K562 (cell line): ENCODE data around the gene ASPDH. TPM values are rescaled to one million over a fixed set of nuclear protein-coding genes. Genes with fewer than 3 reads are reported as not detected.
A peak's percentile ranks its signal among the peaks of the same experiment; 100 is the strongest.

Source experiments
- BRD4 ChIP-seq: fragments of 200-600 bp; sonication (generic); IDR thresholded peaks from 2 replicates; pipeline ENCODE4 v1.6.1; 2017; ENCODE audit warnings: inconsistent platforms
- CHD1 ChIP-seq: fragments of 200-600 bp; sonication (generic); IDR thresholded peaks from one replicate; pipeline ENCODE4 v1.6.1; 2012; ENCODE audit warnings: mild to moderate bottlenecking, moderate library complexity, low read length, inconsistent platforms
- CSDE1 ChIP-seq, 2 experiments: fragments of 450-650 bp; IDR thresholded peaks; 2 replicates each; pipeline ENCODE4 v1.6.1; 2016; ENCODE audit warnings: mild to moderate bottlenecking in 1 of 2
- HMGN3 ChIP-seq: IDR thresholded peaks from 2 replicates; pipeline ENCODE4 v1.6.1; 2011; ENCODE audit warnings: borderline replicate concordance, low read depth, mild to moderate bottlenecking, mixed read lengths, low read length; ENCODE audit not compliant: insufficient read length; ENCODE audit errors: extremely low read depth
- HNRNPLL ChIP-seq: fragments of 200-400 bp; formaldehyde crosslinking; IDR thresholded peaks from 2 replicates; pipeline ENCODE4 v1.6.1; 2017; ENCODE audit warnings: low read length, low read depth, mild to moderate bottlenecking; ENCODE audit not compliant: poor library complexity, severe bottlenecking
- JUNB ChIP-seq: fragments of 450-650 bp; formaldehyde crosslinking; conservative IDR thresholded peaks from 2 replicates; pipeline ENCODE4 v1.4.0; 2020; ENCODE audit warnings: mild to moderate bottlenecking
- JUND ChIP-seq, 2 experiments: IDR thresholded peaks; 2 replicates in 1 of 2; 3 replicates in 1 of 2; pipeline ENCODE4 v1.6.1; 2011; ENCODE audit warnings: borderline replicate concordance in 2 of 2, low read depth in 2 of 2, low read length in 2 of 2, improper control_type of control experiment in 1 of 2, missing biosample characterization in 1 of 2, missing genetic modification characterization in 1 of 2, missing genetic modification reagents in 1 of 2
- KAT7 ChIP-seq: sonication (generic); formaldehyde crosslinking; IDR thresholded peaks from 2 replicates; pipeline ENCODE4 v1.8.0; 2022; ENCODE audit warnings: missing genetic modification reagents, mild to moderate bottlenecking, borderline replicate concordance
- MAZ ChIP-seq, 2 experiments: fragments of 450-650 bp in 1 of 2; sonication (generic) in 1 of 2; formaldehyde crosslinking; IDR thresholded peaks in 1 of 2; conservative IDR thresholded peaks in 1 of 2; 2 replicates each; pipeline versions ENCODE4 v1.4.0 to v1.5.0; 2020; ENCODE audit warnings: mild to moderate bottlenecking in 1 of 2, missing genetic modification reagents in 1 of 2
- MNT ChIP-seq, 2 experiments: fragments of 450-650 bp; conservative IDR thresholded peaks; 2 replicates each; pipeline ENCODE4 v1.6.1; 2017; ENCODE audit warnings: mild to moderate bottlenecking in 2 of 2, moderate library complexity in 2 of 2
- NCOR1 ChIP-seq: fragments of 450-650 bp; IDR thresholded peaks from 2 replicates; pipeline ENCODE4 v1.6.1; 2016; ENCODE audit warnings: mild to moderate bottlenecking, moderate library complexity
- NFATC3 ChIP-seq: fragments of 450-650 bp; IDR thresholded peaks from 2 replicates; pipeline ENCODE4 v1.6.1; 2017; ENCODE audit warnings: mild to moderate bottlenecking
- NFE2 ChIP-seq: IDR thresholded peaks from 2 replicates; pipeline ENCODE4 v1.6.1; 2014; ENCODE audit warnings: antibody characterized with exemption, low read depth
- NFRKB ChIP-seq: fragments of 450-650 bp; IDR thresholded peaks from 2 replicates; pipeline ENCODE4 v1.6.1; 2016; ENCODE audit warnings: low read depth
- POLR3A ChIP-seq: IDR thresholded peaks from 2 replicates; pipeline ENCODE4 v1.6.1; 2011; ENCODE audit warnings: borderline replicate concordance, mild to moderate bottlenecking, moderate library complexity; ENCODE audit not compliant: insufficient read length, insufficient read depth; ENCODE audit errors: extremely low read depth
- POU5F1 ChIP-seq: fragments of 150-350 bp; IDR thresholded peaks from 2 replicates; pipeline ENCODE4 v1.6.1; 2014; ENCODE audit warnings: borderline replicate concordance, low read length, low read depth, mild to moderate bottlenecking; ENCODE audit not compliant: partially characterized antibody
- RB1 ChIP-seq: fragments of 450-650 bp; IDR thresholded peaks from 2 replicates; pipeline ENCODE4 v1.6.1; 2017; ENCODE audit warnings: low read depth, mild to moderate bottlenecking
- RHOXF2B ChIP-seq: fragments of 250-450 bp; sonication (Bioruptor Pico); conservative IDR thresholded peaks from 2 replicates; pipeline ENCODE4 v1.5.1; 2021
- SNIP1 ChIP-seq: fragments of 450-650 bp; IDR thresholded peaks from 2 replicates; pipeline ENCODE4 v1.7.1; 2017; ENCODE audit warnings: low read depth, mild to moderate bottlenecking
- TBL1XR1 ChIP-seq, 2 experiments: IDR thresholded peaks; 2 replicates each; pipeline ENCODE4 v1.6.1; 2012; ENCODE audit warnings: improper control_type of control experiment in 2 of 2, low read length in 2 of 2, mild to moderate bottlenecking in 1 of 2
- ZBTB49 ChIP-seq: sonication (generic); formaldehyde crosslinking; IDR thresholded peaks from 2 replicates; pipeline ENCODE4 v1.8.0; 2022; ENCODE audit warnings: missing genetic modification reagents, mild to moderate bottlenecking, borderline replicate concordance
- ZKSCAN3 ChIP-seq: fragments of 250-450 bp; sonication (Bioruptor Pico); IDR thresholded peaks from 2 replicates; pipeline ENCODE4 v1.4.0; 2020
- ZNF212 ChIP-seq: fragments of 450-650 bp; formaldehyde crosslinking; IDR thresholded peaks from 2 replicates; pipeline ENCODE4 v1.4.0; 2020; ENCODE audit warnings: mild to moderate bottlenecking
- ZNF311 ChIP-seq: fragments of 250-450 bp; sonication (Bioruptor Pico); IDR thresholded peaks from 2 replicates; pipeline ENCODE4 v1.4.0; 2020; ENCODE audit warnings: mild to moderate bottlenecking, moderate library complexity
- ZNF77 ChIP-seq: fragments of 250-450 bp; sonication (Bioruptor Pico); IDR thresholded peaks from 2 replicates; pipeline ENCODE4 v1.5.0; 2020
- polyA plus RNA-seq, 8 experiments: library from polyadenylated mRNA; depleted of rRNA in 4 of 8; stranded (reverse) in 5 of 8; unstranded in 3 of 8; fragments of >200 nt; fragmentation: Nextera tagmentation in 2 of 8; fragmentation: Illumina TruSeq in 1 of 8; extraction: Ambion mirVana in 2 of 8; extraction: Trizol in 1 of 8; gene quantifications; 2 replicates each; pipeline versions ENCODE4 v1.2.1 to v1.2.3, GENCODE V29; 2011 to 2014; ENCODE audit warnings: inconsistent platforms in 1 of 8, missing spikeins in 1 of 8
- total RNA-seq, 7 experiments: library from RNA; depleted of rRNA in 6 of 7; stranded (reverse); fragments of >200 nt in 6 of 7; fragmentation: Illumina TruSeq in 2 of 7; extraction: Trizol in 2 of 7; gene quantifications; 2 replicates each; pipeline versions ENCODE4 v1.2.1 to v1.2.3, GENCODE V29; 2011 to 2021; ENCODE audit warnings: low replicate concordance in 1 of 7

Gene ASPDH
- total and polyA plus RNA-seq, 9 of the 15 experiments (the other 6 are each of a cell fraction or from before 2014, with no cell fraction given): not detected

GRCh38 chr19:50476224-50476906 is 37.3 kb downstream of the ASPDH start, which contains the start of the genes EMC10 and GARIN5A (continued):
- TF ChIP-seq MNT (conservative IDR thresholded peaks at IDR 0.05) (peak in 1 of 2 experiments; percentile 68; a peak in 3 of 4 replicates), SNIP1 (no peak), JUND (IDR thresholded peaks at IDR 0.05; ENCODE audit: borderline replicate concordance, low read depth, low read length) (peak; percentile 89), JUND (tag; IDR thresholded peaks at IDR 0.05; ENCODE audit: borderline replicate concordance, low read depth, low read length) (peak; percentile 79; the same call in 2 of the 3 replicates), BRD4 (0 out of 2 replicates have a peak, but pooled peaks have one; percentile 21), ZBTB49 (CRISPR knock-in tag) (no peak), NCOR1 (peak; percentile 13; the same call in 1 of the 2 replicates), CHD1 (no peak), HNRNPLL (peak; percentile 17), NFRKB (peak; percentile 92), ZKSCAN3 (CRISPR knock-in tag) (no peak), ZNF77 (CRISPR knock-in tag) (no peak), CSDE1 (IDR thresholded peaks at IDR 0.05) (peak in 1 of 2 experiments; percentile 97; a peak in 2 of 4 replicates), JUNB (CRISPR knock-in tag) (peak; percentile 93), HMGN3 (peak; percentile 66), MAZ (CRISPR knock-in tag; conservative IDR thresholded peaks at IDR 0.05 in 1 of 2, IDR thresholded peaks at IDR 0.05 in 1 of 2) (peak; percentile 48 to 67), ZNF212 (no peak), POLR3A (no peak), TBL1XR1 (IDR thresholded peaks at IDR 0.05; ENCODE audit: low read length in 2 of 2) (peak in 1 of 2 experiments; percentile 94; a peak in 2 of 4 replicates), ZNF311 (CRISPR knock-in tag) (0 out of 2 replicates have a peak, but pooled peaks have one; percentile 50), KAT7 (CRISPR knock-in tag) (0 out of 2 replicates have a peak, but pooled peaks have one; percentile 40), RHOXF2B (CRISPR knock-in tag) (no peak), RB1 (peak; percentile 87), NFATC3 (no peak), POU5F1 (peak; percentile 74), NFE2 (peak; percentile 45; the same call in 1 of the 2 replicates)
